Measurements from ENCODE around the gene GGT6. TPM values are rescaled to one million over a fixed set of nuclear protein-coding genes. Genes with fewer than 3 reads are reported as not detected.

GGT6 gene
- total RNA-seq, 6 experiments from 2014 or later = not detected

GRCh38 chr17:4530799-4531730, 29.3 kb downstream of the GGT6 start:
- no peak overlapping the region for H3K27ac Mint-ChIP-seq
- no peak for TF ChIP-seq CTCF (IDR thresholded peaks at IDR 0.05)

GRCh38 chr17:4529533-4530152, 30.7 kb downstream of the GGT6 start:
- Mint-ChIP-seq H3K4me3 (no peak overlapping the region), H3K27me3 (ENCODE audit: insufficient read depth) (peaks cover 30% of the 10 kb centered on the region), H3K27ac (no peak overlapping the region), H3K4me1 (ENCODE audit: low read depth) (no peaks in the 10 kb centered on the region), H3K9me3 (no peaks in the 10 kb centered on the region), H3K36me3 (ENCODE audit: low read depth) (no peaks in the 10 kb centered on the region)
- no peak for TF ChIP-seq CTCF (IDR thresholded peaks at IDR 0.05)
- DNase-seq = no peak

More at GRCh38 chr17:4530799-4531730, 29.3 kb downstream of the GGT6 start:
- H3K36me3 Mint-ChIP-seq (ENCODE audit: low read depth) = no peaks in the 10 kb centered on the region
- H3K9me3 Mint-ChIP-seq = no peaks in the 10 kb centered on the region
- H3K4me3 Mint-ChIP-seq = no peak overlapping the region
- H3K4me1 Mint-ChIP-seq (ENCODE audit: low read depth) = no peaks in the 10 kb centered on the region
- H3K27me3 Mint-ChIP-seq (ENCODE audit: insufficient read depth) = peaks cover 28% of the 10 kb centered on the region
- DNase-seq = no peak

GRCh38 chr17:4527566-4528125, 32.7 kb downstream of the GGT6 start:
- Mint-ChIP-seq H3K27ac (no peak overlapping the region), H3K27me3 (ENCODE audit: insufficient read depth) (peaks cover 30% of the 10 kb centered on the region), H3K4me3 (no peak overlapping the region), H3K9me3 (no peaks in the 10 kb centered on the region), H3K4me1 (ENCODE audit: low read depth) (no peaks in the 10 kb centered on the region), H3K36me3 (ENCODE audit: low read depth) (no peaks in the 10 kb centered on the region)
- DNase-seq = no peak
- TF ChIP-seq CTCF (IDR thresholded peaks at IDR 0.05) = no peak

- DNase-seq = no peak
- Mint-ChIP-seq H3K9me3 (no peaks in the 10 kb centered on the region), H3K27me3 (ENCODE audit: insufficient read depth) (peaks cover 27% of the 10 kb centered on the region), H3K27ac (no peak overlapping the region), H3K36me3 (ENCODE audit: low read depth) (no peaks in the 10 kb centered on the region), H3K4me1 (ENCODE audit: low read depth) (no peaks in the 10 kb centered on the region), H3K4me3 (no peak overlapping the region)
- TF ChIP-seq CTCF (IDR thresholded peaks at IDR 0.05) = no peak
Observed at GRCh38 chr17:4527134-4527533, 33.2 kb downstream of the GGT6 start.

GRCh38 chr17:4525691-4526397, 34.5 kb downstream of the GGT6 start:
- H3K27ac Mint-ChIP-seq = no peak overlapping the region

More at GRCh38 chr17:4525691-4526397, 34.5 kb downstream of the GGT6 start:
- DNase-seq = no peak
- no peak for TF ChIP-seq CTCF (IDR thresholded peaks at IDR 0.05)
- no peaks in the 10 kb centered on the region for H3K36me3 Mint-ChIP-seq (ENCODE audit: low read depth)
- H3K9me3 Mint-ChIP-seq = no peaks in the 10 kb centered on the region
- peaks cover 7% of the 10 kb centered on the region; the same call in 1 of the 2 replicates for H3K4me1 Mint-ChIP-seq (ENCODE audit: low read depth)
- H3K27me3 Mint-ChIP-seq (ENCODE audit: insufficient read depth) = peaks cover 21% of the 10 kb centered on the region
- H3K4me3 Mint-ChIP-seq = no peak overlapping the region
